Fibroblast of the aortic adventitia (primary cell): ENCODE results near the gene PRKAR1B. TPM values are rescaled to one million over a fixed set of nuclear protein-coding genes. Genes with fewer than 3 reads are reported as not detected.

Experiments
- DNase-seq: peaks from one replicate; pipeline ENCODE4 v3.0.0-alpha.2; 2010; ENCODE audit warnings: low read depth
- H3K4me3 ChIP-seq: 2 replicates; pipeline ENCODE4 v1.5.1; 2011; ENCODE audit warnings: low read depth, mild to moderate bottlenecking, control low read depth, low read length, moderate library complexity
- CTCF ChIP-seq: IDR thresholded peaks from 2 replicates; pipeline ENCODE4 v1.5.1; 2011; ENCODE audit warnings: mild to moderate bottlenecking, low read length, control low read depth, inconsistent platforms; ENCODE audit not compliant: insufficient read depth
- total RNA-seq: library from RNA; depleted of rRNA; stranded (reverse); fragments of >200 nt; gene quantifications from 2 replicates; pipeline ENCODE4 v1.2.3, GENCODE V29; 2012; ENCODE audit warnings: low replicate concordance

The PRKAR1B gene
- total RNA-seq, 1 donor, result 7.0 TPM

- DNase-seq, result no peak
- TF ChIP-seq CTCF, result no peak
- H3K4me3 ChIP-seq, result peak overlapping the region; percentile 25
These were observed 206.4 kb downstream of the PRKAR1B start for GRCh38 chr7:520503-521161.

GRCh38 chr7:519484-520390 lies 207.3 kb downstream of the PRKAR1B start, which contains the start of gene PDGFA:
TSS of gene PDGFA (minus strand) at chr7:519846. CDS start at chr7:519001, 845 bp downstream.
- peak; percentile 44 for DNase-seq
- H3K4me3 ChIP-seq, result peak within 1 kb of the TSS; percentile 71
- peak; percentile 28 for TF ChIP-seq CTCF

GRCh38 chr7:518630-519483 lies 208.2 kb downstream of the PRKAR1B start:
- H3K4me3 ChIP-seq, result peak overlapping the region; percentile 71
- TF ChIP-seq CTCF, result no peak
- peak; percentile 66 for DNase-seq

GRCh38 chr7:517774-518629 lies 209.1 kb downstream of the PRKAR1B start:
- peak overlapping the region; percentile 71 for H3K4me3 ChIP-seq
- DNase-seq, result peak; percentile 71
- TF ChIP-seq CTCF, result no peak

DNA sequence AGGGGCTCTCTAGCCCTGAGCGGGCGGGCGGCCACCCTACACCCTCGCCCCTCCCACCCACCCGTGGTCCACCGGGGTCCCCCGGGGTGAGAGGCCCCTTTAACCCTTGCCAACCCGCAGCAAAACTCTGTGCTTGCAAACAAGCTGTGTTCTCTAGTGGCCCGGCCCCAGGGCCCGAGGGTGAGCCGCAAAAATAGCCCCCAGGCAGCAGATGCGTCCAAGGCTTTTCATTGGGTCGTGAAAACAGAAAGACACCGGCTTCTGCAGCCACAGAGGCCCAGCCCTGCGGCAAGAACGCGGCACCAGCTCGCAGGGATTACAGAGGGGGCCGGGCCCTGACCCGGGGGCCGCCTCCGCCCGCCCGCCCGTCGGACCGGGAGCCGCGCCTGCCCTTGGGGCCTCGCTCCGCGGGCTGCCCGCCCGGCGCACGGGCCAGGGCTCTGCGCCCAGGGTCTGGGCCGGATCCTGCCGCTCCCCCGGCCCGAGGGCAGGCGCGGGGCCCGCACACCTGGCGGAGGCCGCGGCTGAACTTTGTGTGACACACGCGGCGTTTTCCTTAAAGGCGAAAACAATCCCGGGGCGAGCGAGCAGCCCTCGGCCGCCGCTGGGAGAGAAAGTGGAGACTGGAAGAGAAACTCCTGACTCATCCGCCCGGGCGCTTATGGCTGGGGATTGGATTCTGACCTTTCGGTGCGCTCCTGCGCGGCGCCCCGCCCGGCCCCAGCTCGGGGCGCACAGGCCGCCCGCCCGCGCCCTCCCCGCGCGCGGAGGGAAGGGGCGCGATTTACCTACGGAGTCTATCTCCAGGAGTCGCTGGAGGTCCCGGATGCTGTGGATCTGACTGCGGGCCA lies 210.2 kb downstream of the PRKAR1B start:
- H3K4me3 ChIP-seq, result peak overlapping the region; percentile 71
- TF ChIP-seq CTCF, result no peak
- DNase-seq, result peak; percentile 74
